ENCODE results near the gene CACTIN.
"Not testable (repeated sequence)": the region's sequence is repeated elsewhere in the genome, so short reads cannot be mapped to it uniquely, and the experiment has no call there.

Gene CACTIN

DNA sequence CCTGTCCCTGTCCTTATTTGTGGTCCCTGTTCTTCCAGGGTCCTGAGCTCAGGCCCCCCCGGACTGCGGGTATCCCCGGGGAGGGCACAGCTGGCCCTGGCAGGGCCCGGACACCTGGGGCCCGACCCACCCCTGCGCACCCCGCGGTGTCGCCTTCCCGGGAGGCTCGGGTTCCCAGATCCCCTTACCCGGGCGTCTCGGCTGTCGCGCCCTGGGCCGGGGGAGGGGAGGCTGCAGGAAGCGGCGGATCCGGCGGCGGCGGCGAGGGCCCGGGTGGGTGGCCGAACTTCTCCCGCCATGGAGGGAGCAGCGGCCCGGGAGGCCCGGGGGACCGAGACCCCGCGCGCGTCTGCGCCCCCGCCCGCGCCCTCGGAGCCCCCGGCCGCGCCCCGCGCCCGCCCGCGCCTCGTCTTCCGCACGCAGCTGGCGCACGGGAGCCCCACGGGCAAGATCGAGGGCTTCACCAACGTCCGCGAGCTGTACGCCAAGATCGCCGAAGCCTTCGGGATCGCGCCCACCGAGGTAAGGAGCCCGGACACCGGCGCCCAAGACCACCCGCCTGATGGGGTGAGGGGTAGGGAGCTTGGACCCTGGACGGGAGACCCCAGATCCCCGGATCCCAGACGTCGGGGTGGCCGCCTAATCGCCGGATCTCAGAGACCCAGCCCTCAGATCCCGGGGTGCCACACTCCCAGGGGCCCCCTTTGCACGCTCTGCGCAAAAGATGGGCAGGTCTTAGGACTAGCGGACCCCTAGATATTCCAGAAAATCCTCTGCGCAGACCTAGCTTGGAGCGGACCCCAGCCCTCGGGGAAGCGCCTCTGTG lies 41.1 kb downstream of the CACTIN start, which contains the start of gene GIPC3:
TSS of gene GIPC3 (plus strand) at position 178 of the 826 bp plus-strand sequence. CDS start at position 298, 120 bp downstream.
- no peak for DNase-seq

DNA sequence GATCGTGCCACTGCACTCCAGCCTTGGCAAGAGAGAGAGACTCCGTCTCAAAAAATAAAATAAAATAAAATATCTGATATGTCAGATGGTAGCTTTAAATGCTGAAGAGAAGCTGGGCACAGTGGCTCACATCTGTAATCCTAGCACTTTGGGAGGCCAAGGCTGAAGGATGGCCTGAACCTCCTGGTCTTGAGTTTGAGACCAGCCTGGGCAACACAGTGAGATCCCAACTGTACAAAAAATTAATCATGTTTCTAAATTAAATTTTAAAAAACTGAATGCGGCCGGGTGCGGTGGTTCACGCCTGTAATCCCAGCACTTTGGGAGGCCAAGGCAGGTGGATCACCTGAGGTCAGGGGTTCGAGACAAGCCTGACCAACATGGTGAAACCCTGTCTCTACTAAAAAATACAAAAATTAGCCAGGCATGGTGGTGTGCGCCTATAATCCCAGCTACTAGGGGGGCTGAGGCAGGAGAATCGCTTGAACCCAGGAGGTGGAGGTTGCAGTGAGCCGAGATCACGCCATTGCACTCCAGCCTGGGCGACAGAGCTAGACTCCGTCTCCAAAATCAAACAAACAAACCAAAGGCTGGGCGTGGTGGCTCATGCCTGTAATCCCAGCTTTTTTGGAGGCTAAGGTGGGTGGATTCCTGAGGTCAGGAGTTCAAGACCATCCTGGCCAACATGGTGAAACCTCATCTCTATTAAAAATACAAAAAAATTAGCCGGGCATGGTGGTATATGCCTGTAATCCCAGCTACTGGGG lies 42.4 kb downstream of the CACTIN start:
- not testable (repeated sequence) for DNase-seq

- DNase-seq: not testable (repeated sequence)
Measured at GRCh38 chr19:3581792-3582191, 44.8 kb downstream of the CACTIN start.

- no peak for DNase-seq
Measured at GRCh38 chr19:3580156-3580934, 46.2 kb downstream of the CACTIN start.

DNA sequence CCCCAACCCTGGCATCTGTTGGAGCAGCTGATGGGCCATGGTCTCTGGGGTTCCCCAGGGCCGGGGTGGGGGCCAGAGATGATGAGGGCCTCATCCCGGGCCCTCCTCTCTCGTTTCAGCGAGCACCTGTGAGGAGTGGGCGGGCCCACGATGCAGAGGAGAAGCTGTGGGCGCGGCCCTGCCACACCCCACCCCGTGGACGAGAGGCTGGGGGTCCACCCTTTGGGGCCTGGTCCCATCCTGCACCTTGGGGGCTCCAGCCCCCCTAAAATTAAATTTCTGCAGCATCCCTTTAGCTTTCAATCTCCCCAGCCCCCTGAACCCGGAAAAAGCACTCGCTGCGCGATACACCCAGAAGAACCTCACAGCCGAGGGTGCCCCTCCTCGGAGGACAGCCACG lies 48.2 kb downstream of the CACTIN start:
- DNase-seq: no peak

DNA sequence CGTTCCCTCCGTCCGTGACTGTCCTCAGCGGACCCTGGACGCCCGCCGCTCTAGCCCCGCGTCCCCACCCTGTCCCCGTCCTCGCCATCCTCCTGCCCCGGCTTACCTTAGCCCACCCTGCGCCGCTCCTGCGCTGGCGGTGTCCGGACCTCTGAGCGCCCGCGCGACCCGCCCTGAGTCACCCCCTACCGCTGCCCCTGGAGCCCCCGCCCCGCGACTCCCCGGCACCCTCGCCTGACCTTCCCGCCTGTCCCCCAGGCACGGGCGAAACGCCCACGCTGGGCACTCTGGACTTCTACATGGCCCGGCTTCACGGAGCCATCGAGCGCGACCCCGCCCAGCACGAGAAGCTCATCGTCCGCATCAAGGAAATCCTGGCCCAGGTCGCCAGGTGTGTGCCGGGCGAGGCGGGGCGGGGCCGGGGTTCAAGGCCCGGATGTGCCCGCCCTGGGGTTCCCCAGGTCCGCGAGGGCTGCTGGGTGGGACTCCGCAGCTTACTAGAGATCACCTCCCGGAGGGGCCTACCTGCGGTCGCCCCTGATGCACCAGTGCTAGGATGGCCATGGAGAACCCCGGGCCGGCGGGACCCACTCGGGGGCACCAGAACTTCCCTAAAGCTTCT lies 48.8 kb downstream of the CACTIN start:
- no peak for DNase-seq

- DNase-seq: no peak
Measured at GRCh38 chr19:3576696-3577443, 49.7 kb downstream of the CACTIN start.

GRCh38 chr19:3575949-3576673 lies 50.5 kb downstream of the CACTIN start:
- DNase-seq: no peak

GRCh38 chr19:3575260-3575741 lies 51.3 kb downstream of the CACTIN start:
- no peak for DNase-seq

DNA sequence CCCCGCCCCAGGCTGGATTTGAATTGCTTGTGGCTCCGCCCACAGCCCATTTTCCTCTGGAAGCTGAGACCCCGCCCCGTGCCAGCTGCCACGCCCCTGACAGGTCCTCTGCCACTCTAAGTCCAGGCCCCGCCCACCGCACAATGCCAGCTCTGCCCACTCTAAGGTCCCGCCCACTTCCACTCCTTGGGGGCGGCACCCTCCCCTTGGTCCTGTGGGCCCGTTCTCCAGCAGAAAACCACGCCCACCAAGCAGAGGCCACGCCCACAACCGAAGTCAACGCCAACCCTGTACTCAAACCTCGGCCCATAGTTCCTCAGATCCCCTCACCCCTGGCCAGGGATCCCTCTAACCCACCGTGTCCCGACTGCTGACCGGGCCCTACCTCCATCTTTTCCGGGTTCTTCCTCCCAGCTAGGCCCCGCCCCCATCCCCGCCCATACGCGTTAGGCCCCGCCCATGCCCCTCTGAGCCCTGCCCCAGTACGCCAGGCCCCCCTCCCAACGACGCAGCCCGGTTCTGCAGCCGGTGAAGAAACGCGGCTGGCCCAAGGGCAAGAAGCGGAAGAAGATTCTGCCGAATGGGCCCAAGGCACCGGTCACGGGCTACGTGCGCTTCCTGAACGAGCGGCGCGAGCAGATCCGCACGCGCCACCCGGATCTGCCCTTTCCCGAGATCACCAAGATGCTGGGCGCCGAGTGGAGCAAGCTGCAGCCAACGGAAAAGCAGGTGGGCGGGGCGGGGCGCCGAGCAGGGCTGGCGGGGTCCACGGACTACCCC lies 52.5 kb downstream of the CACTIN start:
- DNase-seq: peak; percentile 86

GRCh38 chr19:3573162-3573857 lies 53.3 kb downstream of the CACTIN start:
- no peak for DNase-seq

- DNase-seq: no peak
Measured at GRCh38 chr19:3572855-3573161, 53.8 kb downstream of the CACTIN start, which contains the start of gene HMG20B. Gene HMG20B (plus strand): TSS chr19:3572944. CDS start chr19:3573310, 366 bp downstream.

GRCh38 chr19:3572132-3572854 lies 54.3 kb downstream of the CACTIN start:
- DNase-seq: peak; percentile 99

DNA sequence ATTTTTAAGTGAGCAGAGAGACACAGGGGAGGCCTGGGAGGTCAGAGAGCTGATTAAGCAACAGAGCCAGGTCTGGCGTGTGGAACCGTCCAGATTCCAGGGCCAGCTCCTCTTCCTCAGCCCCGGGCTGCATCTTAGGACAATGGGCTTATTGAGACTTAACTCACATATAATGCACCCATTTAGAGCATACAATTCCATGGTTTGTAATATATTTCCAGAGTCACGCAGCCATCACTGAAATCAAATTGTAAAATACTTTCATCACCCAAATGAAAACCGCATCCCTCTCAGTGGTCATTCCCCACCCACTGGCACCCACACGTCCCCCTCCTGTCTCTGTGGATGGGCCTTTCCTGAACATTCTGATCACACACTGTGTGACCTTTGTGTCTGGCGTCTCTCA lies 56.0 kb downstream of the CACTIN start:
- no peak for DNase-seq

DNA sequence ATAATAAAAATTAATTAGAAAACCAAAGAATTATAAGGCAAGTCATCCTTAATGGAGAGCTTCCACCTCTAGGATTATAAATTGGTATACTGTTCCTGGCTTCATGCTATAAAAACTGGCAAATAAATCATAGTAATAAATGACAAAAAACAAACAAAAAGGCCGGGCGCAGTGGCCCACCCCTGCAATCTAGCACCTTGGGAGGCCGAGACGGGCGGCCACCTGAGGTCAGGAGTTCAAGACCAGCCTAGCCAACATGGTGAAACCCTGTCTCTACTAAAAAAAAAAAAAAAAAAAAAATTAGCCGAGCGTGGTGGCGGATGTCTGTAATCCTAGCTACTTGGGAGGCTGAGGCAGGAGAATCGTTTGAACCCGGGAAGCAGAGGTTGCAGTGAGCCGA lies 56.5 kb downstream of the CACTIN start:
- DNase-seq: not testable (repeated sequence)

DNA sequence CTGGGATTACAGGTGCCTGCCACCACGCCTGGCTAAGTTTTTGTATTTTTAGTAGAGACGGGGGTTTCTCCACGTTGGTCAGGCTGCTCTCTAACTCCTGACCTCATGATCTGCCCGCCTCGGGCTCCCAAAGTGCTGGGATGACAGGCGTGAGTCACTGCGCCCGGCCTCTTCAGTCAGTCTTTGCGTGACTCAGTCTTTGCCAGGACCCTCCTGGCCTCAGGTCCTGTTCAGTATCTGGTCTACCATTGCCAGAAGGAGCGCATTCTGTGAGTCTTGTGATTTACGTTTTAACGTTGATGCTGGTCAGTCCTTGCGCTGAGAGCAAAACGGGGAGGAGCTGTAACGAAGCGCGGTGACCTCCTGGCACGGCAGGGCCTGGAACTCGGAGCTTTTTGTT lies 61.5 kb downstream of the CACTIN start:
- no peak for DNase-seq

DNA sequence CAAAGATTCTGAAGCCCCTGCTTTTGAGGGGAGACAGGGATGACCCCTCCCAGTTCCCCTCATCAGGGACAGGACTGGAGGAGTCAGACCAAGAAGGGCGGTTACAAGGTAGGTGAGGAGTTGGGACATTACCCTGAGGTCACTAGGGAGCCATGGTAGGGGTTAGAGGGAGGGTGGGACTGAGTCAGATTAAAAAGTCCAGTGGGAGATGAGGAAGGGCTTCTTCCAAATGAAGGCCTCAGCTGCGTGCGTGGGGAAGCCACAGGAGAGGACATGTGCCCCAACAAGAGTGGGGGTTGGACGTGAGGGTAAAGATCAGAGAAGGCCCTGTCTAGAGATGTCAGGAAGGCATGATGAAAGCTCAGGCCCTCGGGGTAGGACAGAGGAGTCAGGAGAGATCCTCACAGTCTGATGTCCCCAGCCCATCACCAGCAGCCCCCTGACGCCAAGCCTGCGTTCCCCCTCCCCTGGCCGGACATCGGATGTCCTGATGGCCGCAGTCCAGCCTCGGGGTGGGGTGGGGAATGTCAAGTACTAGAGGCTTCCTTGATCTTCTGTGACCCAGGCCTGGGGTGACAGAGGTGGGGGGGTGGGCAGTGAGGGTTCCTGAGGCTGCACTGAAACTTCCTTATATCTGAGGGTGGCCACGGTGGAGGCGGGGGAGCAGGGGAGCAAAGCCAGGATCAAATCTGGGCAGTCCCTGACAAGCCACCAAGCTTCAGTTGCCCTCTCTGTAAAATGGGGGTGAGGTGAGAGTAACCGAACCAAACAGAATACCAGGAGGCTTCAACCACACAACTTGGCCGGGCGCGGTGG lies 62.7 kb downstream of the CACTIN start:
- no peak for DNase-seq
